Upper lobe of left lung (tissue), 4 donors: ENCODE results near the gene CFLAR.

ENCODE experiments used
- EP300 ChIP-seq, 4 donors: sonication (generic); formaldehyde crosslinking; IDR thresholded peaks; one replicate each; pipeline ENCODE4 v1.5.1; 2017; ENCODE audit warnings: antibody characterized with exemption in 4 of 4, control low read depth in 2 of 4
- POLR2A ChIP-seq, 4 donors: fragments of 450-650 bp; IDR thresholded peaks; one replicate each; pipeline ENCODE4 v1.5.1; 2016 to 2017; ENCODE audit warnings: antibody characterized with exemption in 4 of 4, mild to moderate bottlenecking in 2 of 4
- POLR2AphosphoS5 ChIP-seq, 2 donors: sonication (generic); formaldehyde crosslinking; IDR thresholded peaks; one replicate each; pipeline ENCODE4 v1.5.1; 2017; ENCODE audit warnings: antibody characterized with exemption in 2 of 2
- TF ChIP-seq, protein P1 (sequence below), 6 experiments: fragments of 450-650 bp in 4 of 6; fragments of 200-600 bp in 2 of 6; sonication (generic) in 2 of 6; IDR thresholded peaks; one replicate each; pipeline ENCODE4 v1.5.1; 2016 to 2019; ENCODE audit warnings: antibody characterized with exemption in 6 of 6

DNA sequence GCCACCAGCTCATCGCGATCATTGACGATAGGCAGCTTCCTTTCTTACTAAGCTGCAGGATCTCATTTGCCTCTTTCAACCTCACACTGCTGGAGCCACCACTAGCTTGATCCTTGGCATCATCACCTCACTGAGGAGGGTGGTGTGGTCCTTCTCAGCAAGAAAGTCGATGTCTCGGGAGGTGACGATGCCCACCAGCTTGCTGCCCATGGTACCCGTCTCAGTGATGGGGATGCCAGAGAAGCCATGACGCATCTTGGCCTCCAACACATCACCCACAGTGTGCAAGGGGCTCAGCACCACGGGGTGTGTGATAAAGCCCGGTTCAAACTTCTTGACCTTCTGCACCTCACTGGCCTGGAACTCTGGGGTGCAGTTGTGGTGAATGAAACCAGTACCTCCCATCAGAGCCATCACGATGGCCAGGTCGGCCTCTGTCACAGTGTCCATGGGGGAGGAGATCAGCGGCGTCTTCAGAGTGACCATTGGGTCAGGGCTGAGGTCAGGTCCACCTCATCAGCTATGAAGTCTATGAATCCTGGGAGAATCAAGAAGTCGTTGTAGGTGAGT, 22.5 kb downstream of the CFLAR start:
- TF ChIP-seq EP300 (IDR thresholded peaks at IDR 0.05) (no peak), POLR2A (IDR thresholded peaks at IDR 0.05) (no peak), POLR2AphosphoS5 (IDR thresholded peaks at IDR 0.05) (no peak)
- TF ChIP-seq, protein P1, sequence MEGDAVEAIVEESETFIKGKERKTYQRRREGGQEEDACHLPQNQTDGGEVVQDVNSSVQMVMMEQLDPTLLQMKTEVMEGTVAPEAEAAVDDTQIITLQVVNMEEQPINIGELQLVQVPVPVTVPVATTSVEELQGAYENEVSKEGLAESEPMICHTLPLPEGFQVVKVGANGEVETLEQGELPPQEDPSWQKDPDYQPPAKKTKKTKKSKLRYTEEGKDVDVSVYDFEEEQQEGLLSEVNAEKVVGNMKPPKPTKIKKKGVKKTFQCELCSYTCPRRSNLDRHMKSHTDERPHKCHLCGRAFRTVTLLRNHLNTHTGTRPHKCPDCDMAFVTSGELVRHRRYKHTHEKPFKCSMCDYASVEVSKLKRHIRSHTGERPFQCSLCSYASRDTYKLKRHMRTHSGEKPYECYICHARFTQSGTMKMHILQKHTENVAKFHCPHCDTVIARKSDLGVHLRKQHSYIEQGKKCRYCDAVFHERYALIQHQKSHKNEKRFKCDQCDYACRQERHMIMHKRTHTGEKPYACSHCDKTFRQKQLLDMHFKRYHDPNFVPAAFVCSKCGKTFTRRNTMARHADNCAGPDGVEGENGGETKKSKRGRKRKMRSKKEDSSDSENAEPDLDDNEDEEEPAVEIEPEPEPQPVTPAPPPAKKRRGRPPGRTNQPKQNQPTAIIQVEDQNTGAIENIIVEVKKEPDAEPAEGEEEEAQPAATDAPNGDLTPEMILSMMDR (IDR thresholded peaks at IDR 0.05): no peak
